IMR-90 (cell line): Measurements from ENCODE around the gene SESN3. TPM values are rescaled to one million over a fixed set of nuclear protein-coding genes. Genes with fewer than 3 reads are reported as not detected.

Experiments used
- ATAC-seq: fragments of 200-7000 bp; cut with Tn5 transposase; 2 replicates; pipeline ENCODE4 v1.9.1; 2020; ENCODE audit warnings: low read depth, mild to moderate bottlenecking, moderate library complexity
- BruUV-seq: library from RNA; stranded (reverse); fragments of 400-500 nt; replicated peaks from 2 replicates; lab custom pipeline; 2021; lab: Mats Ljungman, UMichigan
- CTCF ChIA-PET: fragments of 300-600 bp; formaldehyde crosslinking; extraction: SDS; loops from one replicate; lab custom pipeline; 2021; ENCODE audit warnings: antibody characterized with exemption; lab: Yijun Ruan, JAX
- POLR2A ChIA-PET: fragments of 300-600 bp; sonication (Branson Sonifier 250); formaldehyde crosslinking; loops from one replicate; lab custom pipeline; 2022; ENCODE audit warnings: antibody characterized with exemption; ENCODE audit not compliant: unreplicated experiment; lab: Charles Lee
- DNase-seq: peaks from one replicate; pipeline ENCODE4 v3.0.0; 2013
- H2AFZ ChIP-seq: replicated peaks from 2 replicates; pipeline ENCODE3; 2013; ENCODE audit warnings: low read length, mild to moderate bottlenecking; ENCODE audit not compliant: poor library complexity
- H2AK5ac ChIP-seq: 2 replicates; pipeline ENCODE4 v1.6.1; 2013; ENCODE audit warnings: low read depth, low read length, inconsistent platforms
- H2AK9ac ChIP-seq: replicated peaks from 2 replicates; pipeline ENCODE3; 2013; ENCODE audit warnings: mild to moderate bottlenecking, low read depth, low read length, moderate library complexity; ENCODE audit not compliant: poor library complexity
- H2BK120ac ChIP-seq: 2 replicates; pipeline ENCODE4 v1.6.1; 2013; ENCODE audit warnings: low read depth, low read length, inconsistent platforms
- H2BK15ac ChIP-seq: 3 replicates; pipeline ENCODE4 v1.6.1; 2013; ENCODE audit warnings: low read depth, low read length, inconsistent platforms
- H2BK20ac ChIP-seq: 2 replicates; pipeline ENCODE4 v1.6.1; 2013; ENCODE audit warnings: low read depth, mild to moderate bottlenecking, inconsistent platforms, low read length, moderate library complexity
- H2BK5ac ChIP-seq: 2 replicates; pipeline ENCODE4 v1.6.1; 2013; ENCODE audit warnings: mild to moderate bottlenecking, low read depth, low read length, inconsistent platforms; ENCODE audit not compliant: poor library complexity, severe bottlenecking
- H3K14ac ChIP-seq: replicated peaks from 2 replicates; pipeline ENCODE4 v1.6.1; 2013; ENCODE audit warnings: low read depth, low read length, inconsistent platforms
- H3K18ac ChIP-seq: 2 replicates; pipeline ENCODE4 v1.6.1; 2013; ENCODE audit warnings: low read depth, low read length, control low read depth
- H3K23ac ChIP-seq: 2 replicates; pipeline ENCODE4 v1.6.1; 2013; ENCODE audit warnings: low read depth, low read length, inconsistent platforms
- H3K27ac ChIP-seq: 2 replicates; pipeline ENCODE4 v1.5.1; 2013; ENCODE audit warnings: mild to moderate bottlenecking, control low read depth, low read length; ENCODE audit not compliant: insufficient read depth
- H3K27me3 ChIP-seq: 2 replicates; pipeline ENCODE4 v1.6.1; 2013; ENCODE audit warnings: low read length; ENCODE audit not compliant: control insufficient read depth, insufficient read depth
- H3K36me3 ChIP-seq: 2 replicates; pipeline ENCODE4 v1.6.1; 2013; ENCODE audit warnings: low read length, mixed read lengths; ENCODE audit not compliant: control insufficient read depth, insufficient read depth
- H3K4ac ChIP-seq: 2 replicates; pipeline ENCODE4 v1.6.1; 2013; ENCODE audit warnings: low read depth, low read length, inconsistent platforms
- H3K4me1 ChIP-seq: 2 replicates; pipeline ENCODE4 v1.6.1; 2013; ENCODE audit warnings: low read length, mixed read lengths; ENCODE audit not compliant: control insufficient read depth, insufficient read depth
- H3K4me2 ChIP-seq: 2 replicates; pipeline ENCODE4 v1.6.1; 2013; ENCODE audit warnings: low read depth, mild to moderate bottlenecking, control low read depth, low read length, moderate library complexity
- H3K4me3 ChIP-seq: 2 replicates; pipeline ENCODE4 v1.5.1; 2013; ENCODE audit warnings: low read depth, mild to moderate bottlenecking, control low read depth, low read length, moderate library complexity; ENCODE audit not compliant: insufficient read depth
- H3K56ac ChIP-seq: 2 replicates; pipeline ENCODE4 v1.6.1; 2013; ENCODE audit warnings: low read length, inconsistent platforms; ENCODE audit not compliant: insufficient read depth; ENCODE audit errors: extremely low read depth
- H3K79me1 ChIP-seq, 2 experiments: 2 replicates each; pipeline ENCODE4 v1.6.1; 2013; ENCODE audit warnings: low read length in 2 of 2, inconsistent platforms in 1 of 2, low read depth in 1 of 2
- H3K9ac ChIP-seq: 2 replicates; pipeline ENCODE4 v1.6.1; 2013; ENCODE audit warnings: low read depth, low read length, control low read depth
- H3K9me1 ChIP-seq: 2 replicates; pipeline ENCODE4 v1.6.1; 2013; ENCODE audit warnings: low read length, inconsistent platforms; ENCODE audit not compliant: insufficient read depth
- H3K9me3 ChIP-seq: 2 replicates; pipeline ENCODE4 v1.6.1; 2013; ENCODE audit warnings: low read length; ENCODE audit not compliant: control insufficient read depth, insufficient read depth
- H4K20me1 ChIP-seq: 2 replicates; pipeline ENCODE4 v1.6.1; 2013; ENCODE audit warnings: low read length, inconsistent platforms; ENCODE audit not compliant: insufficient read depth
- H4K5ac ChIP-seq: 2 replicates; pipeline ENCODE4 v1.6.1; 2013; ENCODE audit warnings: mild to moderate bottlenecking, low read depth, low read length, control low read depth
- H4K8ac ChIP-seq, 2 experiments: 2 replicates each; pipeline ENCODE4 v1.6.1; 2013; ENCODE audit warnings: low read depth in 2 of 2, low read length in 2 of 2, control low read depth in 1 of 2, inconsistent platforms in 1 of 2
- H4K91ac ChIP-seq: 2 replicates; pipeline ENCODE4 v1.6.1; 2013; ENCODE audit warnings: low read depth, low read length, inconsistent platforms; ENCODE audit not compliant: insufficient read depth
- CTCF ChIP-seq: conservative IDR thresholded peaks from 2 replicates; pipeline ENCODE4 v1.5.1; 2012; ENCODE audit warnings: mild to moderate bottlenecking, low read depth, low read length, improper control_type of control experiment
- ELK1 ChIP-seq: fragments of 150-350 bp; IDR thresholded peaks from 2 replicates; pipeline ENCODE4 v1.6.1; 2016; ENCODE audit warnings: low read depth, mild to moderate bottlenecking, low read length, moderate library complexity, borderline replicate concordance
- FOS ChIP-seq: fragments of 150-350 bp; IDR thresholded peaks from 2 replicates; pipeline ENCODE4 v1.6.1; 2016; ENCODE audit warnings: low read depth, low read length
- MAFK ChIP-seq: IDR thresholded peaks from 2 replicates; pipeline ENCODE4 v1.6.1; 2012; ENCODE audit warnings: low read depth, low read length, improper control_type of control experiment
- MAZ ChIP-seq: IDR thresholded peaks from 2 replicates; pipeline ENCODE4 v1.6.1; 2012; ENCODE audit warnings: low read depth, mild to moderate bottlenecking, low read length, improper control_type of control experiment, moderate library complexity, borderline replicate concordance
- MXI1 ChIP-seq: IDR thresholded peaks from 2 replicates; pipeline ENCODE4 v1.6.1; 2012; ENCODE audit warnings: low read depth, mild to moderate bottlenecking, low read length, moderate library complexity, borderline replicate concordance
- NFE2L2 ChIP-seq: fragments of 150-350 bp; IDR thresholded peaks from 2 replicates; pipeline ENCODE4 v1.6.1; 2016; ENCODE audit warnings: low read depth, mild to moderate bottlenecking, low read length
- POLR2A ChIP-seq: IDR thresholded peaks from 2 replicates; pipeline ENCODE4 v1.6.1; 2012; ENCODE audit warnings: mild to moderate bottlenecking, low read depth, low read length
- RAD21 ChIP-seq: IDR thresholded peaks from 2 replicates; pipeline ENCODE4 v1.6.1; 2012; ENCODE audit warnings: low read length, improper control_type of control experiment
- RCOR1 ChIP-seq: IDR thresholded peaks from 2 replicates; pipeline ENCODE4 v1.6.1; 2012; ENCODE audit warnings: mild to moderate bottlenecking, low read length, improper control_type of control experiment; ENCODE audit not compliant: insufficient replicate concordance
- RFX5 ChIP-seq: IDR thresholded peaks from 2 replicates; pipeline ENCODE4 v1.8.0; 2012; ENCODE audit warnings: low read depth, mild to moderate bottlenecking, low read length, moderate library complexity
- WGBS, 2 experiments: methylation state at CpG; one replicate each; pipeline versions ENCODE4 v1.1.5 to v1.1.7; 2013; ENCODE audit warnings: missing lambda C conversion rate in 2 of 2; ENCODE audit not compliant: insufficient read length in 1 of 2; ENCODE audit errors: extremely low coverage in 2 of 2; 5-methylcytosine and 5-hydroxymethylcytosine counted together
- dilution Hi-C: fragments of 300-500 bp; cut with HindIII; formaldehyde crosslinking; loops from one replicate; pipeline ENCODE4 v1.14.3; 2018; ENCODE audit warnings: low sequenced_read_pairs; ENCODE audit not compliant: unreplicated experiment
- in situ Hi-C: fragments of 300-500 bp; cut with MboI; formaldehyde crosslinking; loops from 3 replicates; pipeline ENCODE4 v1.14.3; 2019; ENCODE audit warnings: low sequenced_read_pairs, inconsistent platforms, mixed read lengths
- intact Hi-C: fragments of 100-400 bp; cut with micrococcal nuclease; formaldehyde crosslinking; loops from 2 replicates; pipeline ENCODE4 v1.10.0; 2022
- polyA plus RNA-seq, 3 experiments: library from polyadenylated mRNA; depleted of rRNA; stranded (reverse); fragments of >200 nt; gene quantifications; 2 replicates each; pipeline ENCODE4 v1.2.3, GENCODE V29; 2012; ENCODE audit warnings: low replicate concordance in 1 of 3
- total RNA-seq: library from RNA; depleted of rRNA; stranded (reverse); fragments of >200 nt; gene quantifications from 2 replicates; pipeline ENCODE4 v1.2.3, GENCODE V29; 2012

Gene SESN3
- total and polyA plus RNA-seq, 2 of the 4 experiments (the other 2 are of a cell fraction), result 2.0 to 7.7 TPM

GRCh38 chr11:95252586-95252985 is 21.6 kb upstream of the SESN3 start:
- intact Hi-C loops (no loop called here), dilution Hi-C loops (no loop called here), in situ Hi-C loops (no loop called here)
- Histone ChIP-seq H4K20me1 (no peaks in the 10 kb centered on the region), H3K4ac (no peak overlapping the region), H3K27ac (no peak overlapping the region), H2BK20ac (no peak overlapping the region), H3K9me3 (no peaks in the 10 kb centered on the region), H3K27me3 (peaks cover 7% of the 10 kb centered on the region), H3K9me1 (no peaks in the 10 kb centered on the region), H2BK120ac (no peak overlapping the region), H3K4me3 (no peak overlapping the region), H3K14ac (no peak overlapping the region), H2BK15ac (no peak overlapping the region), H3K36me3 (no peaks in the 10 kb centered on the region), H4K91ac (no peak overlapping the region), H3K79me1 (no peaks in the 10 kb centered on the region), H2BK5ac (no peak overlapping the region), H3K18ac (no peak overlapping the region), H4K5ac (no peak overlapping the region), H3K4me1 (no peaks in the 10 kb centered on the region), H3K9ac (no peak overlapping the region), H3K23ac (no peak overlapping the region), H4K8ac (no peak overlapping the region), H2AFZ (no peak overlapping the region), H3K4me2 (no peak overlapping the region), H2AK9ac (no peak overlapping the region), H2AK5ac (no peak overlapping the region), H3K56ac (no peak overlapping the region)
- ChIA-PET POLR2A (interaction anchor here (0.6 kb wide), 1 partner anchor 70 kb away, joined by 3 read pairs; no protein-coding TSS in a partner anchor), CTCF (no interaction called here)
- no peak for TF ChIP-seq POLR2A
- TF ChIP-seq RFX5, result no peak
- no peak for TF ChIP-seq FOS
- TF ChIP-seq MXI1, result no peak
- TF ChIP-seq RAD21, result no peak
- TF ChIP-seq RCOR1, result no peak
- no peak for TF ChIP-seq MAZ
- TF ChIP-seq CTCF, result no peak
- no peak for TF ChIP-seq ELK1
- no peak for TF ChIP-seq NFE2L2
- TF ChIP-seq MAFK, result no peak
- WGBS, 2 experiments, result no CpG with 5 or more reads among the region's 1 CpG
- no TSS peak for BruUV-seq
- no peak for DNase-seq
- ATAC-seq, result no peak
